Testis (tissue), 3 donors: ENCODE measurements around the gene PPP1R37. TPM values are rescaled to one million over a fixed set of nuclear protein-coding genes. Genes with fewer than 3 reads are reported as not detected.

ENCODE experiments used
- DNase-seq: peaks from one replicate; pipeline ENCODE4 v3.0.0-alpha.2; 2019
- H3K27ac ChIP-seq, 2 donors: fragments of 200-600 bp; sonication (generic); one replicate each; pipeline ENCODE4 v1.5.1; 2019
- H3K27me3 ChIP-seq: fragments of 200-600 bp; sonication (generic); one replicate; pipeline ENCODE4 v1.5.1; 2019
- H3K36me3 ChIP-seq: fragments of 200-600 bp; sonication (generic); one replicate; pipeline ENCODE4 v1.5.1; 2017; ENCODE audit warnings: low read depth; ENCODE audit errors: missing control alignments
- H3K4me1 ChIP-seq: fragments of 200-600 bp; sonication (generic); one replicate; pipeline ENCODE4 v1.5.1; 2019
- H3K4me3 ChIP-seq, 2 donors: fragments of 200-600 bp; sonication (generic); one replicate each; pipeline ENCODE4 v1.5.1; 2017 to 2019
- H3K9me3 ChIP-seq: fragments of 200-600 bp; sonication (generic); one replicate; pipeline ENCODE4 v1.5.1; 2017
- CTCF ChIP-seq, 3 experiments: fragments of 450-650 bp in 2 of 3; fragments of 200-600 bp in 1 of 3; sonication (generic) in 1 of 3; IDR thresholded peaks; one replicate each; pipeline ENCODE4 v1.5.1; 2016 to 2019; ENCODE audit warnings: antibody characterized with exemption in 3 of 3, mild to moderate bottlenecking in 2 of 3, moderate library complexity in 1 of 3
- POLR2A ChIP-seq: fragments of 450-650 bp; IDR thresholded peaks from one replicate; pipeline ENCODE4 v1.6.1; 2017; ENCODE audit warnings: antibody characterized with exemption, mild to moderate bottlenecking, moderate library complexity
- WGBS, 2 donors: methylation state at CpG; one replicate each; pipeline ENCODE4 v1.1.5; 2018; 5-methylcytosine and 5-hydroxymethylcytosine counted together
- intact Hi-C: fragments of 100-400 bp; cut with DNase I; formaldehyde crosslinking; loops from one replicate; pipeline ENCODE4 v1.15.1; 2023; ENCODE audit warnings: low total_unique reads
- polyA plus RNA-seq: library from polyadenylated mRNA; stranded (reverse); fragments of 350-450 nt; fragmentation: Illumina TruSeq; extraction: RNeasy Lipid Tissue Mini Kit (QIAGEN cat#74804); gene quantifications from one replicate; pipeline ENCODE4 v1.2.3, GENCODE V29; 2014; ENCODE audit warnings: low read depth, low replicate concordance; ENCODE audit not compliant: insufficient read depth
- total RNA-seq, 2 donors: library from RNA; depleted of rRNA; stranded (reverse); fragments of >200 nt; gene quantifications; one replicate each; pipeline ENCODE4 v1.2.3, GENCODE V29; 2016

PPP1R37 gene
- total and polyA plus RNA-seq, 3 donors from 2014 or later, result 28.5 to 83.0 (median 82.5) TPM

GRCh38 chr19:45175515-45176345 is 82.8 kb downstream of the PPP1R37 start:
- Histone ChIP-seq H3K9me3 (no peaks in the 10 kb centered on the region), H3K27me3 (no peaks in the 10 kb centered on the region), H3K36me3 (no peaks in the 10 kb centered on the region), H3K4me1 (peaks cover 17% of the 10 kb centered on the region), H3K27ac (no peak overlapping the region), H3K4me3 (no peak overlapping the region)
- no peak for DNase-seq
- intact Hi-C loops, result no loop called here
- 82 to 84% methylated on average over 10 of the region's 10 CpGs for WGBS, 2 donors
- TF ChIP-seq CTCF (IDR thresholded peaks at IDR 0.05) (no peak), POLR2A (no peak)

GRCh38 chr19:45177817-45178261 is 84.9 kb downstream of the PPP1R37 start, which contains the start of gene TRAPPC6A:
TSS of gene TRAPPC6A (minus strand) at chr19:45178237. CDS start at chr19:45178218, 19 bp downstream.
- Histone ChIP-seq H3K9me3 (no peaks in the 10 kb centered on the region), H3K4me3 (peak within 1 kb of the TSS; percentile 72 to 83), H3K27ac (peak within 1 kb of the TSS; percentile 92 to 93), H3K36me3 (no peaks in the 10 kb centered on the region), H3K27me3 (no peaks in the 10 kb centered on the region), H3K4me1 (peaks cover 22% of the 10 kb centered on the region)
- no peak for DNase-seq
- 0 to 1% methylated on average over 5 to 36 of the region's 36 CpGs for WGBS, 2 donors
- intact Hi-C loops, result no loop called here
- TF ChIP-seq POLR2A, result peak; percentile 78
- TF ChIP-seq CTCF (IDR thresholded peaks at IDR 0.05), result no peak

GRCh38 chr19:45178262-45179071 is 85.5 kb downstream of the PPP1R37 start, which contains the start of gene BLOC1S3:
TSS of gene BLOC1S3 (plus strand) at chr19:45178784. CDS start at chr19:45179297, 513 bp downstream.
- Histone ChIP-seq H3K27me3 (no peaks in the 10 kb centered on the region), H3K4me1 (peaks cover 22% of the 10 kb centered on the region), H3K27ac (peak within 1 kb of the TSS; percentile 92 to 93), H3K9me3 (no peaks in the 10 kb centered on the region), H3K36me3 (no peaks in the 10 kb centered on the region), H3K4me3 (peak within 1 kb of the TSS; percentile 72 to 83)
- peak; percentile 83 for TF ChIP-seq POLR2A
- peak; percentile 12 to 59 (median 52) for TF ChIP-seq CTCF (IDR thresholded peaks at IDR 0.05)
- intact Hi-C loops, result no loop called here
- WGBS, 2 donors, result 0% methylated on average over 39 to 50 of the region's 51 CpGs
- DNase-seq, result peak; percentile 100

GRCh38 chr19:45179072-45179891 is 86.3 kb downstream of the PPP1R37 start:
- Histone ChIP-seq H3K27ac (peak overlapping the region; percentile 90 to 91), H3K4me3 (peak overlapping the region; percentile 67 to 83), H3K9me3 (no peaks in the 10 kb centered on the region), H3K4me1 (peaks cover 22% of the 10 kb centered on the region), H3K27me3 (no peaks in the 10 kb centered on the region), H3K36me3 (no peaks in the 10 kb centered on the region)
- no peak for TF ChIP-seq POLR2A
- no peak for TF ChIP-seq CTCF (IDR thresholded peaks at IDR 0.05)
- 0 to 1% methylated on average over 4 to 29 of the region's 97 CpGs for WGBS, 2 donors
- intact Hi-C loops, result no loop called here
- DNase-seq, result peak; percentile 65
